ENCODE results near the gene BZW2.

BZW2 gene

GRCh38 chr7:16712916-16713315 is 66.9 kb downstream of the BZW2 start:
- Histone ChIP-seq H3K9me3 (ENCODE audit: control insufficient read depth, insufficient read depth, low read length) (no peaks in the 10 kb centered on the region), H3K4me2 (ENCODE audit: low read length) (no peak overlapping the region), H3K4me3 (ENCODE audit: low read length) (no peak overlapping the region), H3F3A (ENCODE audit: control insufficient read depth, insufficient read depth) (peaks cover 12% of the 10 kb centered on the region), H3K27me3 (ENCODE audit: control insufficient read depth, low read length) (no peaks in the 10 kb centered on the region), H3K9me2 (replicated peaks; ENCODE audit: control insufficient read depth, low read length) (no peaks in the 10 kb centered on the region), H3K27ac (ENCODE audit: low read depth, low read length) (no peak overlapping the region), H3K36me3 (ENCODE audit: control insufficient read depth, low read length) (peaks cover 4% of the 10 kb centered on the region; the same call in 1 of the 2 replicates), H4K20me1 (ENCODE audit: control insufficient read depth, insufficient read depth, low read depth, low read length) (no peaks in the 10 kb centered on the region), H3K4me1 (ENCODE audit: control insufficient read depth, low read length) (no peaks in the 10 kb centered on the region), H3K79me2 (ENCODE audit: control insufficient read depth, low read length) (no peaks in the 10 kb centered on the region)
- TF ChIP-seq EZH2phosphoT487 (IDR thresholded peaks at IDR 0.05; ENCODE audit: borderline replicate concordance, low read length): no peak
- TF ChIP-seq, protein P1, sequence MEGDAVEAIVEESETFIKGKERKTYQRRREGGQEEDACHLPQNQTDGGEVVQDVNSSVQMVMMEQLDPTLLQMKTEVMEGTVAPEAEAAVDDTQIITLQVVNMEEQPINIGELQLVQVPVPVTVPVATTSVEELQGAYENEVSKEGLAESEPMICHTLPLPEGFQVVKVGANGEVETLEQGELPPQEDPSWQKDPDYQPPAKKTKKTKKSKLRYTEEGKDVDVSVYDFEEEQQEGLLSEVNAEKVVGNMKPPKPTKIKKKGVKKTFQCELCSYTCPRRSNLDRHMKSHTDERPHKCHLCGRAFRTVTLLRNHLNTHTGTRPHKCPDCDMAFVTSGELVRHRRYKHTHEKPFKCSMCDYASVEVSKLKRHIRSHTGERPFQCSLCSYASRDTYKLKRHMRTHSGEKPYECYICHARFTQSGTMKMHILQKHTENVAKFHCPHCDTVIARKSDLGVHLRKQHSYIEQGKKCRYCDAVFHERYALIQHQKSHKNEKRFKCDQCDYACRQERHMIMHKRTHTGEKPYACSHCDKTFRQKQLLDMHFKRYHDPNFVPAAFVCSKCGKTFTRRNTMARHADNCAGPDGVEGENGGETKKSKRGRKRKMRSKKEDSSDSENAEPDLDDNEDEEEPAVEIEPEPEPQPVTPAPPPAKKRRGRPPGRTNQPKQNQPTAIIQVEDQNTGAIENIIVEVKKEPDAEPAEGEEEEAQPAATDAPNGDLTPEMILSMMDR (IDR thresholded peaks at IDR 0.05; ENCODE audit: low read depth, low read length, poor library complexity, severe bottlenecking): no peak

- no peak overlapping the region for H3K27ac ChIP-seq (ENCODE audit: low read depth, low read length)
- H3K36me3 ChIP-seq (ENCODE audit: control insufficient read depth, low read length): no peaks in the 10 kb centered on the region
- H4K20me1 ChIP-seq (ENCODE audit: control insufficient read depth, insufficient read depth, low read depth, low read length): no peaks in the 10 kb centered on the region
- H3K4me1 ChIP-seq (ENCODE audit: control insufficient read depth, low read length): no peaks in the 10 kb centered on the region
- no peak overlapping the region for H3K4me3 ChIP-seq (ENCODE audit: low read length)
- H3K9me2 ChIP-seq (replicated peaks; ENCODE audit: control insufficient read depth, low read length): no peaks in the 10 kb centered on the region
- H3K79me2 ChIP-seq (ENCODE audit: control insufficient read depth, low read length): no peaks in the 10 kb centered on the region
- no peak overlapping the region for H3K4me2 ChIP-seq (ENCODE audit: low read length)
- H3K9me3 ChIP-seq (ENCODE audit: control insufficient read depth, insufficient read depth, low read length): no peaks in the 10 kb centered on the region
- H3F3A ChIP-seq (ENCODE audit: control insufficient read depth, insufficient read depth): peaks cover 6% of the 10 kb centered on the region; the same call in 1 of the 2 replicates
- TF ChIP-seq EZH2phosphoT487 (IDR thresholded peaks at IDR 0.05; ENCODE audit: borderline replicate concordance, low read length): no peak
- TF ChIP-seq, protein P1 (IDR thresholded peaks at IDR 0.05; ENCODE audit: low read depth, low read length, poor library complexity, severe bottlenecking): no peak
- H3K27me3 ChIP-seq (ENCODE audit: control insufficient read depth, low read length): no peaks in the 10 kb centered on the region
Measured at GRCh38 chr7:16715928-16716327, 69.9 kb downstream of the BZW2 start.

GRCh38 chr7:16718111-16718656 is 72.2 kb downstream of the BZW2 start:
- Histone ChIP-seq H3K9me2 (replicated peaks; ENCODE audit: control insufficient read depth, low read length) (no peaks in the 10 kb centered on the region), H3K27me3 (ENCODE audit: control insufficient read depth, low read length) (no peaks in the 10 kb centered on the region), H3K4me1 (ENCODE audit: control insufficient read depth, low read length) (no peaks in the 10 kb centered on the region), H3K36me3 (ENCODE audit: control insufficient read depth, low read length) (no peaks in the 10 kb centered on the region), H3F3A (ENCODE audit: control insufficient read depth, insufficient read depth) (no peaks in the 10 kb centered on the region), H3K4me3 (ENCODE audit: low read length) (no peak overlapping the region), H3K4me2 (ENCODE audit: low read length) (no peak overlapping the region), H3K27ac (ENCODE audit: low read depth, low read length) (no peak overlapping the region), H3K9me3 (ENCODE audit: control insufficient read depth, insufficient read depth, low read length) (no peaks in the 10 kb centered on the region), H3K79me2 (ENCODE audit: control insufficient read depth, low read length) (no peaks in the 10 kb centered on the region), H4K20me1 (ENCODE audit: control insufficient read depth, insufficient read depth, low read depth, low read length) (no peaks in the 10 kb centered on the region)
- TF ChIP-seq EZH2phosphoT487 (IDR thresholded peaks at IDR 0.05; ENCODE audit: borderline replicate concordance, low read length): no peak
- TF ChIP-seq, protein P1 (IDR thresholded peaks at IDR 0.05; ENCODE audit: low read depth, low read length, poor library complexity, severe bottlenecking): no peak

All from DOHH2 (cell line).